Ovary (tissue), 3 donors: ENCODE data around the gene BEAN1.

Experiments used
- POLR2A ChIP-seq: fragments of 450-650 bp; IDR thresholded peaks from one replicate; pipeline ENCODE4 v1.6.1; 2017; ENCODE audit warnings: antibody characterized with exemption, mild to moderate bottlenecking, moderate library complexity
- TF ChIP-seq, protein P1 (sequence below), 3 donors: fragments of 450-650 bp in 2 of 3; fragments of 200-600 bp in 1 of 3; IDR thresholded peaks; one replicate each; pipeline versions ENCODE4 v1.5.1 to v1.8.0; 2016 to 2022; ENCODE audit warnings: antibody characterized with exemption in 3 of 3, mild to moderate bottlenecking in 1 of 3
- donor health status: DM: no; HTN: no; CAD: no.

DNA sequence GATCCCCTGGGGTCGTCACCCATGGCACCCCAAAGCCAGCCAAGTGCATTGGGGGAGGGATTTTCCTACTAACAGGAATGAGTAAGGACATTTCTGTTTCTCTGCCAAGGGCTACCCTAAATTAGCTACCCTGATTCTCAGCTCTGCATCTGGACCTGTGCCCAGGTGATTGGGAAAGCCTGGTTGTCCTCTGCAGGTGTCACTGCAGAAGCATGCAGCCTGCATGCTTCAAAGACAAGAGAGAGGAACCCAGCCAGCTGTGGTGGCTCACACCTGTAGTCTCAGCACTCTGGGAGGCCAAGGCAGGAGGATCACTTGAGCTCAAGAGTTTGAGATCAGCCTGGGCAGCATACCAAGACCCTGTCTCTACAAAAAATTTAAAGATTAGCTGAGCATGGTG is 19.6 kb downstream of the BEAN1 start:
- TF ChIP-seq POLR2A: no peak
- TF ChIP-seq, protein P1, sequence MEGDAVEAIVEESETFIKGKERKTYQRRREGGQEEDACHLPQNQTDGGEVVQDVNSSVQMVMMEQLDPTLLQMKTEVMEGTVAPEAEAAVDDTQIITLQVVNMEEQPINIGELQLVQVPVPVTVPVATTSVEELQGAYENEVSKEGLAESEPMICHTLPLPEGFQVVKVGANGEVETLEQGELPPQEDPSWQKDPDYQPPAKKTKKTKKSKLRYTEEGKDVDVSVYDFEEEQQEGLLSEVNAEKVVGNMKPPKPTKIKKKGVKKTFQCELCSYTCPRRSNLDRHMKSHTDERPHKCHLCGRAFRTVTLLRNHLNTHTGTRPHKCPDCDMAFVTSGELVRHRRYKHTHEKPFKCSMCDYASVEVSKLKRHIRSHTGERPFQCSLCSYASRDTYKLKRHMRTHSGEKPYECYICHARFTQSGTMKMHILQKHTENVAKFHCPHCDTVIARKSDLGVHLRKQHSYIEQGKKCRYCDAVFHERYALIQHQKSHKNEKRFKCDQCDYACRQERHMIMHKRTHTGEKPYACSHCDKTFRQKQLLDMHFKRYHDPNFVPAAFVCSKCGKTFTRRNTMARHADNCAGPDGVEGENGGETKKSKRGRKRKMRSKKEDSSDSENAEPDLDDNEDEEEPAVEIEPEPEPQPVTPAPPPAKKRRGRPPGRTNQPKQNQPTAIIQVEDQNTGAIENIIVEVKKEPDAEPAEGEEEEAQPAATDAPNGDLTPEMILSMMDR (IDR thresholded peaks at IDR 0.05): no peak
